Loucy (cell line): ENCODE data around the gene B3GAT1.

ENCODE experiments used
- H2AFZ ChIP-seq: fragments of 200-600 bp; sonication (generic); 2 replicates; pipeline ENCODE4 v1.6.0; 2016; ENCODE audit warnings: antibody characterized with exemption, mild to moderate bottlenecking, low read length, moderate library complexity
- H3F3A ChIP-seq: fragments of 200-600 bp; 2 replicates; pipeline ENCODE4 v1.6.0; 2016; ENCODE audit warnings: antibody characterized with exemption, low read depth, mild to moderate bottlenecking
- H3K27me3 ChIP-seq: fragments of 200-600 bp; sonication (generic); 2 replicates; pipeline ENCODE4 v1.6.1; 2014; ENCODE audit warnings: low read length, mild to moderate bottlenecking; ENCODE audit not compliant: insufficient read depth, poor library complexity, severe bottlenecking
- H3K36me3 ChIP-seq: fragments of 200-600 bp; sonication (generic); 2 replicates; pipeline ENCODE4 v1.6.1; 2016; ENCODE audit warnings: low read length; ENCODE audit not compliant: insufficient read depth
- H3K4me1 ChIP-seq: fragments of 200-600 bp; sonication (generic); 2 replicates; pipeline ENCODE4 v1.5.1; 2014; ENCODE audit warnings: low read length, mild to moderate bottlenecking; ENCODE audit not compliant: insufficient read depth, poor library complexity, severe bottlenecking
- H3K4me2 ChIP-seq: fragments of 200-600 bp; sonication (generic); 2 replicates; pipeline ENCODE4 v1.6.0; 2014; ENCODE audit warnings: antibody characterized with exemption, low read length, low read depth, mild to moderate bottlenecking; ENCODE audit not compliant: poor library complexity, severe bottlenecking
- H3K4me3 ChIP-seq: fragments of 200-600 bp; sonication (generic); 2 replicates; pipeline ENCODE4 v1.5.1; 2014; ENCODE audit warnings: low read length, mild to moderate bottlenecking, mixed read lengths; ENCODE audit not compliant: poor library complexity, severe bottlenecking
- H3K79me2 ChIP-seq: fragments of 200-600 bp; sonication (generic); 2 replicates; pipeline ENCODE4 v1.6.1; 2014; ENCODE audit warnings: low read length; ENCODE audit not compliant: insufficient read depth
- H3K9ac ChIP-seq: fragments of 200-600 bp; sonication (generic); 2 replicates; pipeline ENCODE4 v1.6.0; 2014; ENCODE audit warnings: mild to moderate bottlenecking, low read depth, low read length, moderate library complexity; ENCODE audit not compliant: poor library complexity, severe bottlenecking
- H3K9me2 ChIP-seq: fragments of 200-600 bp; sonication (generic); replicated peaks from 2 replicates; pipeline ENCODE4 v1.6.1; 2016; ENCODE audit warnings: low read depth, low read length, mixed read lengths
- H3K9me3 ChIP-seq: fragments of 200-600 bp; sonication (generic); 2 replicates; pipeline ENCODE4 v1.6.1; 2014; ENCODE audit warnings: mild to moderate bottlenecking, antibody characterized with exemption, low read length, low read depth; ENCODE audit not compliant: insufficient read depth
- H4K20me1 ChIP-seq: fragments of 200-600 bp; sonication (generic); 2 replicates; pipeline ENCODE4 v1.6.0; 2014; ENCODE audit warnings: antibody characterized with exemption, low read length, mild to moderate bottlenecking; ENCODE audit not compliant: insufficient read depth, poor library complexity, severe bottlenecking
- EZH2phosphoT487 ChIP-seq: fragments of 200-600 bp; IDR thresholded peaks from 2 replicates; pipeline ENCODE4 v1.6.1; 2018; ENCODE audit warnings: antibody characterized with exemption, mild to moderate bottlenecking, moderate library complexity, borderline replicate concordance
- TF ChIP-seq, protein P1 (sequence below): fragments of 200-600 bp; sonication (generic); conservative IDR thresholded peaks from 2 replicates; pipeline ENCODE4 v1.5.1; 2014; ENCODE audit warnings: mild to moderate bottlenecking, antibody characterized with exemption, low read length

The B3GAT1 gene

DNA sequence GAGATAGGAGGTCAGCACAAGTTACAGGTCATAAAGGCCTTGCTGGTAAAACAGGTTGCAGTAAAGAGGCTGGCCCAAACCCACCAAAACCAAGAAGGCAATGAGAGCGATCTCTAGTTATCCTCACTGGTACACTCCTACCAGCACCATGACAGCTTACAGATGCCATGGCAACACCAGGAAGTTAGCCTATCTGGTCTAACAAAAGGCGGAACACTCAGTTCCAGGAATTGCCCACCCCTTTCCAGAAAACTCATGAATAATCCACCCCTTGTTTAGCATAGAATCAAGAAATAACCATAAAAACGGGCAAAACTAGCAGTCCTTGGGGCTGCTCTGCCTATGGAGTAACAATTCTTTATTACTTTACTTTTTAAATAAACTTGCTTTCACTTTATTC, 43.5 kb upstream of the B3GAT1 start:
- Histone ChIP-seq H4K20me1 (no peaks in the 10 kb centered on the region), H3K4me1 (no peaks in the 10 kb centered on the region), H3K79me2 (no peaks in the 10 kb centered on the region), H3K9me3 (peaks cover 30% of the 10 kb centered on the region; the same call in 1 of the 2 replicates), H3K9ac (no peak overlapping the region), H3K27me3 (no peaks in the 10 kb centered on the region), H3K4me3 (no peak overlapping the region), H3F3A (no peaks in the 10 kb centered on the region), H3K9me2 (no peaks in the 10 kb centered on the region), H2AFZ (no peak overlapping the region), H3K36me3 (no peaks in the 10 kb centered on the region), H3K4me2 (no peak overlapping the region)
- TF ChIP-seq, protein P1, sequence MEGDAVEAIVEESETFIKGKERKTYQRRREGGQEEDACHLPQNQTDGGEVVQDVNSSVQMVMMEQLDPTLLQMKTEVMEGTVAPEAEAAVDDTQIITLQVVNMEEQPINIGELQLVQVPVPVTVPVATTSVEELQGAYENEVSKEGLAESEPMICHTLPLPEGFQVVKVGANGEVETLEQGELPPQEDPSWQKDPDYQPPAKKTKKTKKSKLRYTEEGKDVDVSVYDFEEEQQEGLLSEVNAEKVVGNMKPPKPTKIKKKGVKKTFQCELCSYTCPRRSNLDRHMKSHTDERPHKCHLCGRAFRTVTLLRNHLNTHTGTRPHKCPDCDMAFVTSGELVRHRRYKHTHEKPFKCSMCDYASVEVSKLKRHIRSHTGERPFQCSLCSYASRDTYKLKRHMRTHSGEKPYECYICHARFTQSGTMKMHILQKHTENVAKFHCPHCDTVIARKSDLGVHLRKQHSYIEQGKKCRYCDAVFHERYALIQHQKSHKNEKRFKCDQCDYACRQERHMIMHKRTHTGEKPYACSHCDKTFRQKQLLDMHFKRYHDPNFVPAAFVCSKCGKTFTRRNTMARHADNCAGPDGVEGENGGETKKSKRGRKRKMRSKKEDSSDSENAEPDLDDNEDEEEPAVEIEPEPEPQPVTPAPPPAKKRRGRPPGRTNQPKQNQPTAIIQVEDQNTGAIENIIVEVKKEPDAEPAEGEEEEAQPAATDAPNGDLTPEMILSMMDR = no peak
- no peak for TF ChIP-seq EZH2phosphoT487

DNA sequence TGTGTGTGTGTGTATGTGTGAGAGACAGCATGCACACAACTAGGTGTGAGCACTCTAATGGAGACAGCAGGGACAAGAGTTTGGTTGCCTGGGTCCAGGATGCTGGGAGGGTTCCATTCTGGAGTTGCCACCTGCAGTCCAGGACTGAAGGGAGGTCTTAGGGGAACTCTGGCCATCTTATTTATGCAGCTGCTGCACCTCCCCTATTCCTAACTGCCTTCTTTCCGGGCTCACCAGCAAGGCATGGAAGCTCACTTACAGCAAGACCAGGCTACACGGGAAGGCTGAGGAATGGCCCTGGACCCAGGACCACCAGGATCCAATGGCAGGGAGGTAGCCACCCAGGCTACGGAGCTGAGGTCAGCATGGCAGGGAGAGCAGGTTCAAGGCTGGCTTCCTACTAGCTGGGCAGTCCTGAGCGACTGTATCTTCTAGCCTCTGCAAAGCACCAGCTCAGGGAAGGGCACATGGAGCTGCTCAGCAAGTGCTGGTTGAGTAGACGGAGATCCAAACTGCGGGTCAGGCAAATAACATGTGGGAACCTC, 42.2 kb upstream of the B3GAT1 start:
- no peaks in the 10 kb centered on the region for H4K20me1 ChIP-seq
- no peak overlapping the region for H3K4me2 ChIP-seq
- no peaks in the 10 kb centered on the region for H3K27me3 ChIP-seq
- peaks cover 26% of the 10 kb centered on the region; the same call in 1 of the 2 replicates for H3K9me3 ChIP-seq
- TF ChIP-seq, protein P1 = no peak
- TF ChIP-seq EZH2phosphoT487 = no peak
- H3K4me3 ChIP-seq = no peak overlapping the region
- H3F3A ChIP-seq = no peaks in the 10 kb centered on the region
- no peak overlapping the region for H3K9ac ChIP-seq
- H3K4me1 ChIP-seq = no peaks in the 10 kb centered on the region
- H3K9me2 ChIP-seq = no peaks in the 10 kb centered on the region
- no peak overlapping the region for H2AFZ ChIP-seq
- H3K36me3 ChIP-seq = no peaks in the 10 kb centered on the region
- no peaks in the 10 kb centered on the region for H3K79me2 ChIP-seq

DNA sequence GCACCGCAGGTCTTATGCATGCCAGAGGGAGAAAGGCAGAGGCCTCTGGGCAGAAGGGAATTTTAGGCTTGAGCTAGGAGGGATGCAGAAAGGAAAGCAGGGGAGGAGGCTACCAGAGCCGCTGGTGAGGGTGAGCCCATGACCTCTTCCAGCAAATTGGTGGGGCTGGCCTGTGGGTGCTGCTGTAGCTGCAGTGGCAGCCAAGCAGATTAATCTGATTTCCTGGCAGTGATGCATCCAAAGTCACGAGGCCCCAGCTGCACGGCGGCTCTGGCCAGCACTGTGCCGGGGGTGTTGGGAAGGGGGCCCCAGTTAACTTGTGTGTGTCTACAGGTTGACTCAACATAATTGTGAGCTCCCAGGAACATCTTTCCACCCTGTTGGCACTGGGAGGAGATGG, 41.4 kb upstream of the B3GAT1 start:
- no peaks in the 10 kb centered on the region for H3F3A ChIP-seq
- H3K79me2 ChIP-seq = no peaks in the 10 kb centered on the region
- TF ChIP-seq EZH2phosphoT487 = no peak
- TF ChIP-seq, protein P1 = no peak
- no peaks in the 10 kb centered on the region for H3K4me1 ChIP-seq
- no peak overlapping the region for H3K9ac ChIP-seq
- no peaks in the 10 kb centered on the region for H3K9me2 ChIP-seq
- no peak overlapping the region for H2AFZ ChIP-seq
- no peak overlapping the region for H3K4me2 ChIP-seq
- H3K27me3 ChIP-seq = no peaks in the 10 kb centered on the region
- H3K4me3 ChIP-seq = no peak overlapping the region
- H3K36me3 ChIP-seq = no peaks in the 10 kb centered on the region
- peaks cover 26% of the 10 kb centered on the region; the same call in 1 of the 2 replicates for H3K9me3 ChIP-seq
- no peaks in the 10 kb centered on the region for H4K20me1 ChIP-seq
